Right forelimb (tissue), 1 donor: ENCODE measurements around the gene DNAJC3.
"Not testable (repeated sequence)": the region's sequence is repeated elsewhere in the genome, so short reads cannot be mapped to it uniquely, and the experiment has no call there.

Experiments
- DNase-seq: peaks from one replicate; pipeline ENCODE4 v3.0.0-alpha.2; 2018

Gene DNAJC3, protein sequence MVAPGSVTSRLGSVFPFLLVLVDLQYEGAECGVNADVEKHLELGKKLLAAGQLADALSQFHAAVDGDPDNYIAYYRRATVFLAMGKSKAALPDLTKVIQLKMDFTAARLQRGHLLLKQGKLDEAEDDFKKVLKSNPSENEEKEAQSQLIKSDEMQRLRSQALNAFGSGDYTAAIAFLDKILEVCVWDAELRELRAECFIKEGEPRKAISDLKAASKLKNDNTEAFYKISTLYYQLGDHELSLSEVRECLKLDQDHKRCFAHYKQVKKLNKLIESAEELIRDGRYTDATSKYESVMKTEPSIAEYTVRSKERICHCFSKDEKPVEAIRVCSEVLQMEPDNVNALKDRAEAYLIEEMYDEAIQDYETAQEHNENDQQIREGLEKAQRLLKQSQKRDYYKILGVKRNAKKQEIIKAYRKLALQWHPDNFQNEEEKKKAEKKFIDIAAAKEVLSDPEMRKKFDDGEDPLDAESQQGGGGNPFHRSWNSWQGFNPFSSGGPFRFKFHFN

DNA sequence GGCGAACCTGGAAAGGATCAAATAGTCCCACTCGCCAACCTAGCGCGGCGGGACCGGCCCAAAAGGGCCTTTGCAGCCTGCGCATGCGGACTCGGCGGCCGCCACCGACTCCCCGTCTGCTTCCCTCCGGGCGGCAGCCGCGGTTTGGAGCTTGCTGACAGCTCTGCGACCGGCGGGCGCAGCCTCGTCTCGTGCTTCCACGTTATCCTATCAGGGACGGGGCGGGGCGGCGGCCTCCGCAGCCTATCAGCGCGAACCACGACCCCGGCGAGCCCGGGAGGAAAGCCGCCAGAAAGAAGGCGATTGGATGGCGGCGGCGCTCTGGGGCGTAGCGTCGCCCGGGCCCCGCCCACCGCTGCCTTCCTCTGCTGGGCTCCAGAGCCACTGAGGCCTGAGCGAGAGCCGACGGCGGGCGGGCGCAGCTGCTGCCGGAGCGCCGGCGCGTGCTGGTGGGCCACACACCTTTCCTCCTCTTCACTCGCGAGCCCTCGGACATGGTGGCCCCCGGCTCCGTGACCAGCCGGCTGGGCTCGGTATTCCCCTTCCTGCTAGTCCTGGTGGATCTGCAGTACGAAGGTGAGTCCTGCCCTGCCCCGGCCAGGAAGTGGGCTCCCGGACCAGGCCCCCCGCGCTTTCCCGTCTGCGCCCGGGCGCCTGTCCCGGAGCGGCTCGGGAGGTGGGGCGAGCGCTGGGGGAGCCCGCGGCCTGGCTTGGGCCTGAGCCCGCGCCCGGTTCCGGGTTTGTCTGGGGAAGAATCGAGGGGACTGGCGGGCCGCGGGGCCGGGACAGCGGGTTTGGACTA lies at the start of gene DNAJC3:
DNAJC3 (plus strand) TSS at position 378 of the 802 bp plus-strand sequence; CDS start at position 495, 117 bp downstream.
- peak; percentile 99 for DNase-seq

DNA sequence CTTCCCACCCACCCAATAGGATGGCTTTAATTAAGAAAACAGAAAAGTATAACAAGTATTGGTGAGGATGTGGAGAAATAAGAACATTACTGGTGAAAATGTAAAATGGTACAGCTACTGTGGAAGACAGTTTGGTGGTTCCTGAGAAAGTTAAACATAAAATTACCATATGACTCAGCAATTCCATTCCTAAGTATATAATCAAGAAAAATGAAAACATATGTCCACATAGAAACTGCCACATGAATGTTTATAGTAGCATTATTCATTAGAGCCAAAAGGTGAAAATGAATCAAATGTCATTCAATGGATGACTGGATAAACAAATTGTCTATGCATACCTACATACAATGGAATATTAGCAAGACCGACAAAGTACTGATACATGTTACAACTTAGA lies 49.3 kb upstream of the DNAJC3 start:
- DNase-seq, result no peak

DNA sequence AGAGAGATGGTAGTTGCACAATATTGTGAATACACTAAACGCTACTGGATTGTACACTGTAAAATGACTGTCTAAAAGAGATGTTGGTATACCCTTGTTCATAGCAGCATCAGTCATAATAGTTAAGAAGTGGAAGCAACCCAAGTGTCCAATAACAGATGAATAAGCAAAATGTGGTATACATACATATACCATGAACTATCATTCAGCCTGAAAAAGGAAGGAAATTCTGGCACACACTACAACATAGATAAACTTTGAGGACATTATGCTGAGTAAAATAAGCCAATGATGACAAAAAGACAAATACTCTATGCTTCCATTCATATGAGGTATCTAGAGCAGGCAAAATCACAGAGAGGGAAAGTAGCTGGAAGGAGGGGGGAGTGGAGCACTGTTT lies 48.5 kb upstream of the DNAJC3 start:
- no peak for DNase-seq

DNA sequence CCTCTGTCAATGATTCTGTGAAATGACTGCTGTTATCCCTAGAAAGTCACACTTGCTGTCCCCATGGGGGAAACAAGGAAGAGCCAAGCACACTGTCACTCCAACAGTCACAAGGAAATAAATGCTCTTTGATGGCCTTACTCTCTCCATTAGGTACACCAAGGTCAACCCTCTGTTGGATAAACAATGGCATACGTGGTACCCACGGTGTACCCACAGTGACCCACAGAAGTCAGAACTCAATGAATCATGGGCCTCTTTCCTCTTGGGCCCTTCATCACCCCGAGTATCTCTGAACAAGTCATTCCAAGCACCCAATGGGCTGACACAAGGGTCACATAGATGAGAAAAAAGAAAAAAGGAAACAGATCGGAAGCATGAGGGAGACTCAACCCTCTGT lies 47.9 kb upstream of the DNAJC3 start:
- DNase-seq, result no peak

DNA sequence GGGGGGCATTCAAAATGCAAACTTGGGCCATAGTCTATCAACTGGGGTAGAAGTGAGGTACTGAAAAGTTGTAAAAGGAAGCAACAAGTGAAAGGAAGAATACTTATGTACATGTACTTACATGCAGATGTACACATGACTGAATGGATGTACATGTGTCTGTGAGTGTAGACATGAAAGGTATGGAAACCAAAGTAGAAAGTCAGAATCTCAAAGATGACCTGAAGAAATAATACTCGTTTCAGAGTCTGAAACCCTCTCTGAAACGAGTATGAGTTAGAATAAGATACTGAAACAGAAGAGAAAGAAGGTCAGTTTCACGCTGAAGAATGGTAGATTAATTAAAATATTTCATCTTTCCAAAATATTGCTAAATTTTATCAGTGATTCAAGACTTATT lies 46.3 kb upstream of the DNAJC3 start:
- no peak for DNase-seq

DNA sequence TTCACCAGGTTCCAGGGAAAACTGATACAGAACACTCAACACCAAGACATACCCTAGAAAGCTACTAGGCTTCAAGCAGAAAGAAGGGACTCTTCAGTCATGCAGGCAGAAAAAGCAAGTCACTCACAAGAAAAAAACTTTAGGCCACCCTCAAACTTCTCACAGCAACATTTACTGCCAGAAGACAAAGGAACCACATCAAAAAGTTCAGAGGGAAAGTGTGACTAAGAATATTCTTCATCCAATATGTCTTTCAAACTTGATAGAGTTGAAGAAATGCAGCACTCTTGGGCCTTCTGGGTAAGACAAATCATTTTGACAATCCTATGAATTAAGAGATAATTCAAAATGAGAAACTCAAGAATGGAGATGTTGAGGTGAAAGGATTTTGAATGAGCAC lies 40.1 kb upstream of the DNAJC3 start:
- no peak for DNase-seq

DNA sequence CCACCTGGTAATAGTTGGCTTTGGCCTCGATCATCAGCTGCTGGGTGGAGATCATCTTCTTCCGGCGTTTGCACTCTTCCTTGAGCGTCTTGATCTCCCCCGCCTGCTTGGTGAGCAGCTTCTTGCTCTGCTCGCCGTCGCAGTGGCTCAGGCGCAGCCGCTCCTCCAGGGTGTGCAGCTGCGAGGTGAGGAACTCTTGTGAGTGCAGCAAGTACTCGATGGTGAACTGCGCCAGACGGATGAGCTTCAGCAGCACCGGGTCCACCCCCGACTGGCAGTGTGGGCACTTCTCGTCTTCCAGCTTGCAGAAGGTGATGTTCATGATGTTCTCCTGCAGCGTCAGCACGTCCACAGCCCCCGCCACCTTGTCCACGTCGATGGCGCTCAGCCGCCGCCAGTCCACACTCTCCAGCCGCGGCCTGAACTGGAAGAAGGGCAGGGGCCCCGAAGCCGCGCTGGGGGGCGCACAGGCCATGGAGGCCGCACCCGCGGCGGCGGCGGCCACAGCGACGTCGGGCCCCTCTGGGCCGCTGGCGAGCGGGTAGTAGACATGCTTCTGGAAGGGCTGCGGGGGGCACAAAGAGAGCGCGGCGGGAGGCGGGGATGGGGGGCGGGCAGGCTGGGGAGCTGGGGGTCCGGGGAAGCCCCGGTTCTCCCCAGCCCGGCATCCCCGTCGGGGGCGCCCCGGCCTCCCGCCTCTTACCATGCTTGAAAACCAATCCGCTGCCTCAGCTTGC lies 35.5 kb upstream of the DNAJC3 start:
- peak; percentile 55 for DNase-seq

DNA sequence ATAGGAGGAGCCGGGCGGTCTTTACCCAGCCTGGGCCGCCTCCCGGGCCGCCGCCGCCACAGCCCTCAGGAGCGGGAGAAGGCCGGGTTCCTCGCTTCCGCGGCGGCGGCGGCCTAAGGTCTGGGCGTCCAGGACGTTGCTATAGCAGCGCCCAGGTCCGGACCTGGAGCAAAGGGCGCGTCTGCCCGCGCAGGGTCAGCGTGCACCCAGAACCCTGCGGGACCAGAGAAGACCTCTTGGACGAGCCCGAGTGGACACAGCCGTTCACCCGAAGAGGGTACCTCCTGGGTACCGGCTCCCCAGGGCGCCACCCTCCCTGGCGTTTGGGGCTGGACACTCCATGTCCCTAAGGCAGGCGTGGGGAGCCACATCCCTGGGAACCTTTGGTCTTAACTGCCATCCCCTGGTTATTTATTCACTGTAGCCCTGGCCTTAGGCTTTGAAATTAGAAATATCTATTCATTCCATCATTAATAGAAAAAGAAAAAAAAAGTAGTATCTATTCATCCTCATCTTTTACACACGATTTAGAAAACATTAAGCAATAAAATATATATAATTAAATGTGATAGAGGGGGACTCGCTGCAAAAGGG lies 34.8 kb upstream of the DNAJC3 start:
- peak; percentile 65 for DNase-seq

DNA sequence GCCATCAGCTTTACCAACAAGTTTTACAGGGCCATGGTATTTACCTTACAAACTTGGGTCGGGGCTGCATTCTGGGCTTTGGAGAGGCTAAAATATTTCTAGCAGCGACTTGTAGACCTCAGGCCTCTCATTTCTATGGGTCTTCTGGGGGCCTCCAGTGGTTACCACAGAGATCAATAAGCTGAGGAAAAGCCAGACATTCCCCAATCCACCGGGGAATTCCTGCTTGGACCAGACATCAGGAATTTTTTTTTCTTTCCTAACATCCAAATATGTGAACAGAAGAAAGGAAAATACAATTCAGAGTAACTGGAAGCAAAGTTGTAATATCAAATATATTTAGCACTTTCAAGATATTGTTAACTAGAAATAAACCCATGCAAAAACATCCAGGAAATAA lies 33.9 kb upstream of the DNAJC3 start:
- DNase-seq, result no peak

DNA sequence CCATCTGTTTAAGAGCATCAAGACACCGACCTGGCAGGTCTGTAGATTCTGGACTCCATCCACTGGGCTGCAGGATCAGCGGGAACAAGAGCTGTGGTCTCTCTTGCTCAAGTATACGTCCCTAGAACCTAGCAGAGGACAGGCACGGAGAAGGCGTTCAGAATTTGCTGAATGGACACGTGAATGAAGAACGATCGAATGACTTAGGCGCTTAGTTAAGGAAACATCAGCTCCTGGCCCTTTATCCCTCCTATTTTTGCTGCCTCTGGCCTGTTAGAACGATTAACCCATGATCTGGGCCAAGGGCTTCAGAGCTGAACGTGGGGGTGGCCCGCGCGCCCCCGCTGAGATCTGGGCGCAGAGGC lies 33.4 kb upstream of the DNAJC3 start:
- peak; percentile 76 for DNase-seq

DNA sequence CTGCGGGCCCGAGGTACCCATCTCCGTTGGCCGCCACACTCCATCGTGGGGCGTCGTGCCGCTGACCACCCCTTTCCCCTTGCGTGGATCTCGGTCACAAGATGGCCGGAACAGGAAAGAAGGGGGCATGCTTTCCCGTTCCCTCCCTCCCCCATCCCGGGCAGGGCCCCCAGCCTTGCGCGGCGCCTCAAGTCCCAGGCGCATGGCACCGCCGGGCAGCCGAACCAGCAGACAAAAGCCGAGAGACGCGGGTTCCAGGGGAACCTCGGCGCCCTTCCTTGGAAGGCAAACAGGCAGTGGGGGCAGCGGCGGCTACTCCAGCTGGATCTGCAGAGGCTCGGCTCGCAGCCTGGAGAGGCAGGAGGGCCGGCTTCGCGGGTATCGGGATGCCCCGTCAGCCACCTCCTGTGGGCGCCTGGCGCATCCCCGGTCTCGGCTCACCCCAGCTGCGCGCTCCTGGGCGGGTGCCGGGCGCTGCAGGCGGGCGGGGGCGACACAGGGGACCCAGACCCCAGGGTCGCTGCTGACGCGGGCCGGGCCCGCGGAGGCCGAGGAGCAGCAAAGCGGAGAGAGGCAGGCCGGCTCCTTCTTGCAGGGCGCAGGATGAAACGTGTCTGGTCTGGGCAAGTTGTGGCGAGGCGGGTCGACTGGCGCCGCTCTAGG lies 32.9 kb upstream of the DNAJC3 start:
- peak; percentile 77 for DNase-seq

DNA sequence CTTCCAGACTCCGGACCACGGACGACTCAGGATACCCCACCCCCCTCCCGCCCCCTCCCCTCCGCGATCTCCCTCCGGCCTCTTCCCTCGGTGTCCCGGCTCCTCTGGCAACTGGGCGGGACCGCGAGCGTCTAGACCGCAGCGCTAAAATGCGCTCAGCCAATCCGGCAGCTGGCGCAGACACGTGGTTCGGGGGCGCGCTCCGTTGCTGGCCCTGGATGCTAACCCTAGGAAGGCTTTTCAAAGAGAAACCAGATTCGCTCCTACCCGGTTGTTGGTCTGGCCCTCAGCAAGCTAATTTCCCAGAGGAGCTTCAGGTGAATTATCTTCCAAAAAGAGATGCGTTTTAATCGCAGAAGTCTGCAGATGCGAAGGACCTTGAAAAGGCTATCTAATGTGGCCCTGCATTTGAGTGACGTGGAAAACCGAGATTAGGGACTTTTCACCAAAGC lies 32.3 kb upstream of the DNAJC3 start, which contains the start of gene DZIP1:
DZIP1 (minus strand) TSS at position 106 of the 452 bp plus-strand sequence. CDS start 2,677 bp downstream, outside the sequence.
- peak; percentile 89 for DNase-seq

DNA sequence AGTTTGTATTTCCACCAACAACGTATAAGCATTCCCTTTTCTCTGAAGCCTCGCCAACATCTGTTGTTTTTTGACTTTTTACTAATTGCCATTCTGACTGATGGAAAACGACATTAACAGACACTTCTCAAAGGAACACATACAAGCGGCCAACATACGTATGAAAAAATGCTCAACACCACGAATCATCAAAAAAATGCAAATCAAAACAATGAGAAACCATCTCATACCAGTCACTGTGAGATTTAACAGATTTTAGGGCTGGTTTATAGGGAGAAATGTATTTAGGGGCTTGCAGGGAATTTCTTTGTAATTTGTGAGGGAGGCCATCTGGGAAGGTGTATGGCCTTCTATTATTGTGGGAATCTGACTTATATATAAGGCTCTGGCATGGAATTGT lies 29.6 kb upstream of the DNAJC3 start:
- DNase-seq, result no peak

DNA sequence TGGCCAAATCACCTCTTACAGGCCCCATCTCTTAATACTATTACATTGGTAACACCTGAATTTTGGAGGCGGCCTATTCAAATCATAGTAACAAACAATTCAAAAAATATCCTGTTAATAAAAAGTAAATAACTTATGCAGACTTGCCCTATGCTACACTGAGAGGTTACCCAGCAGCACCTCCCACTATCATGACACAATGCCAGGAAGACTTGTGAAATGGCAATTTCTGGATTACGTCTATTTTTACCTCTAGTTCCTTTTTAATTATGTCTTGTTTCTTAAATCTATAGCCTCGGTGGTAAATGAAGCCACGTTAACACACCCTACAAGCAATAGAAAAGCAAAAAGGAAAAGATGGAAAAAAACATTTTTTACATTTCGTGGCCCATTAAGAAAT lies 26.2 kb upstream of the DNAJC3 start:
- DNase-seq, result no peak

DNA sequence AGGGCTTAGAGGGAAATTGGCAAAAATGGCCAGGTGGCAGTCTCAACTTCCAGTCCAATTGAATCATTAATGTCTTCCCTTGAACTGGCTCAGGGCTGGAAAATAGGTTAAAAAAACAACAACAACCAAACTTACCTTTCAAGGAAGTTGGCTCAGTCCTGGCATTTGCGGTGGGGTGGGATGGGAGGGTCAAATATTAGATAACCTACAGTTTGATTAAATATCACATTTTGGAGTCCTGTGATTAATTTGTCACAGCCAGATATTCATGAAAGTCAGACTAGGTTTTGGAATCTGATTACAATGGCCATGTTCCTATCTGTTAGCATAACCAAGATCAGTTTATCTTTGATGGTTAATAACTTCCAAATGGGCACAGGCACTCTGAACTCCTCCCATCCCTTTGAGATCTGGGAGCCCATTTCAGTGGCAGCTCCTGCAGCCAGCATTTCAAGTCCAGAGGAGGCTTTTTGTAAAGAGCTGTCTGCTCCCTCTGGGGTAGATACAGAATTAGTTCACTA lies 24.6 kb upstream of the DNAJC3 start:
- no peak for DNase-seq

DNA sequence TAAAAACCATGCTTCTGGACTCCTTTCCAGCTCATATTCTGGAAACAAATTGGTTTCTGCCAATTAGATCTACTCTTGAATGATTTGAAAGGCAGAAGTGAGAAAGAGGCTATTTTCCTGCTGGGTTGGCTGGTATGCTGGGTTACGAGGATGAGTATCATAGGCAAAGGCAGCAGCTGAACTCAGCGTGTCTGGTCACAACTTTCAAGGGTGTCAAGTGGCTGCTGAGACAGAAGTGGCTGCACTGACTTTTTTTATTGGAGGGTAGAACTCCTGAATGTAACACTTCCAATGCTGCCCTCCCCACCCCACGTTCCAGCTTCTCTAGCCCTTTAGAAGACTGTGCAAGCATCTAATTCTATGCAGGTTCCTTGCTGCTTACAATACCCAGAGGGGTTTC lies 24.1 kb upstream of the DNAJC3 start:
- DNase-seq, result no peak

DNA sequence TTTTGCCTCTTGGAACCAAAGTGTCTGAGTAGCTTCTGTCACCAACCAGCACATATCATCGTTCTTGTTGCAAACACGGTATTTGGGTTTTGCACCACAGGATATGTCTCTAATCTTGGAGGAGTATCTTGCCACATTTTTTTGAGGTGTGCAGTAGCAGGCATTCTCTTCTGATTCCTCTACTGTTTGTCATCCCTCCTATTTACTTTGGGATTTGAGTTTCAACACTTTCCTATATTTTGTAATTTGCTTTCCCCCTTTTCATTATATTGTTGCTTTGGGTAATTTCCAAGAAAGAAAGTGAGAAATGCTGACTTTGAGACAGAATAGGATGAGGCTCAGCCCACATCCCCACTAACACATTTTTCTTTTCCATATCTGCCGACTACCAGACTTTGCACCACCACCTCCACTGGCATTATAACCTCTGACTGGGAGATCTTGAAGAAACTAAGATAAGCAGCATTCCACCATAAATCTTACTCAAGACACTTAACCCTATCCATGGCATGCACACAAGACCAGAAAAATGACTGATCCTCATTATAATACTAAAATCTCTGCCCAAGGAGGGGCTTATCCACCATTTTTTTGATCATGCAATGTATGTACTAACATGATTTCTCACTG lies 20.4 kb upstream of the DNAJC3 start:
- no peak for DNase-seq

DNA sequence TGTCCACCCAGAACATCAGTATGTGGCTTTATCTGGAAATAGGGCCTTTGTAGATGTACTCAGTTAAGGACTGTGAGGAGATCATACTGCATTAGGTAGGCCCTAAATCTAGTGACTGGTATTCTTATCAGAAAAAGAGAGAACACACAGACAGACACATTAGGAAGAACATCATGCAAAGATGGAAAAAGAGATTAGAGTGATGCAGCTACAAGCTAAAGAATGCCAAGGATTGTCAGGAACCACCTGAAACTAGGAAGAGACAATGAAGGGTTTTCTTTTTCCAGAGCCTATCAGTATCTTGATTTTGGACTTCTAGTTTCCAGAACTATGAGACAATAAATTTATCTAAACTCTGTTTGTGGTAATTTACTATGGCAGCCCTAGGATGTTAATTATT lies 17.4 kb upstream of the DNAJC3 start:
- no peak for DNase-seq

DNA sequence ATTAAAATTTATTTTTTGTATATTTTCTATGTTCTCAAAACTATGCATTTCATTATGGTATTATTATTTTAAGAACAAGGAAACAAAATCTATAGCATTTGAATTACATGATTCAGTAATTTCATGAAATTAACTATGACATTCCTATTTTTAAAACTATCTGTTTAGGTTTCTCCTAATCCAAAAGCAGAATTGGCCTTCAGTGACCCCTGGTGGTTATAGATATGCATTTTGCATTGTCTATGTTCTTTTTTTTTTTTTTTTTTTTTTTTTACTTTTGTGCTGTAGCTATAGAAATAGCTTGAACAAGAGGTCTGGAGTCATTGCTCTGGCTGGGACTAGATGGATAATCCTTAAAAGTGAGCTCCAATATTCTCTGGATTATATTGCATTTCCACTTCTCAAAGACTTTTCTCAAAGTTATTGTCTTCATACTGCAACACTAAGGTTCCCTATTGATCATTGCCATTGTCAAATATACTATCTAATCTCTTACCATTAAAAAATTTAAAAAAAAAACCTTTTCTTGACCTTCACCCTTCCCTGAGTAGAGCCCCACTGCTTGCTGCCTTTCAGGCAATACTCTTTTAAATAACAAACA lies 15.9 kb upstream of the DNAJC3 start:
- no peak for DNase-seq

DNA sequence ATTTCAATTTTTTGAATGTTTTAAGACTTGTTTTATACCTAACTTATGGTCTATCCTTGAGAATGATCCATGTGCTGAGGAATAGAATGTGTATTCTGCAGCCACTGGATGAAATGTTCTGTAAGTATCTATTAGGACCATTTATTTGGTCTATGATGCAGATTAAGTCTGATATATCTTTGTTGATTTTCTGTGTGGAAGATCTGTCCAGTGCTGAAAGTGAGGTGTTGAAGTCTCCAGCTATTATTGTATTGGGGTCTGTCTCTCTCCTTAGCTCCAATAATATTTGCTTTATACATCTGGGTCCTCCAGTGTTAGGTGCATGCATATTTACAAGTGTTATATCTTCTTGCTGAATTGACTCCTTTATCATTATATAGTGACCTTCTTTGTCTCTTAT lies 9.7 kb upstream of the DNAJC3 start:
- DNase-seq, result not testable (repeated sequence)

DNA sequence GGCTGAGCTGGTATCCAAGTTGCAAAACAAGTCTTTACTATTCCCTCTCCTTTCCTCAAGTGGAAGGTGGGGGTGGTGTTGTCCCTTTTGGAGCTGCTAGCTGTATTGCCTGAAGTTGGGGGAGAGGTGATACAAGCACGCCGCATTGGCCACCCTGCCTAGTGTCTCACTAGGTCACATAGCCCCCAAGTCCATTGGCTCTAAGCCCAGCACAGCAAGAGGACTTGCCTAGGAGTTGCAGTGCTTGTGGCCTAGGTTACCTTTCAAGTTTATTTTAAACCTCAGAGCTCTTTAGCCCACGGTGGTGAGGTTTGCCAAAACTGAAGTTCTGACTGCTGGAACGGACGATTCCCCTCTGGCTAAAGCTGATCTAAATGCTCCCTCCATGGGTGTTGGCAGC lies 5.3 kb upstream of the DNAJC3 start:
- DNase-seq, result no peak
